ENCODE results near the gene OR1K1. TPM values are rescaled to one million over a fixed set of nuclear protein-coding genes. Genes with fewer than 3 reads are reported as not detected.

OR1K1 gene
- total and polyA plus RNA-seq, 9 of the 15 experiments (the other 6 are each of a cell fraction or from before 2014, with no cell fraction given) = not detected

DNA sequence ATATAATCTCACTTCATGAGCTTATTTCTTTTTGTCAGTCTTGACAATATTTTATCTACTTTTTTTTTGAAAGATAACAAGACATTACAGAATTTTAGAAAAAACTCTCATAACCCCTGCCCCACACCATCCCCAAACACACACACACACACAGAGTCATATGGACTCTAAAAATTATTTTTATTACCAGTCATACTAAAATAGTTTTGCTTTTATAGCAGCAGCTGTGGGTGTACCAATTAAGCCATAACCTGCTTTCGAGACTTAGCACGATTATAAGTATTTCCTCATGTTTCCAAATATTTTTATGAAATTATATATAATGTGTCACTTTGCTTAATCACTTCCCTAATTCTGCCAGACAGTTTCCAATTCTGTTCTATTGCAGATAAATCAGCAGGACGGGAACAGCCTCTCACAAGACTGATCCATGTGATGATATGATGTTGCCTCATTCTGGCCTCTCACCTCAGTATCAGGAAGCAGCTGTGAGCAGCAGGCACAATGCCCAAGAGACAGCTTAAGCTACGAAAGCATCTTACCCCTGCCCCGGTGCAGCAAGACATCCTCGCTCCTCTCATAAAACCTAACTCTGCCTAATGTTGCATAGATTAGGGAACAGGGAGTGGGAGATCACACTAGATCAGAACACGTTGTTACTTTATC lies 21.5 kb downstream of the OR1K1 start (continued):
- TF ChIP-seq, protein P1, sequence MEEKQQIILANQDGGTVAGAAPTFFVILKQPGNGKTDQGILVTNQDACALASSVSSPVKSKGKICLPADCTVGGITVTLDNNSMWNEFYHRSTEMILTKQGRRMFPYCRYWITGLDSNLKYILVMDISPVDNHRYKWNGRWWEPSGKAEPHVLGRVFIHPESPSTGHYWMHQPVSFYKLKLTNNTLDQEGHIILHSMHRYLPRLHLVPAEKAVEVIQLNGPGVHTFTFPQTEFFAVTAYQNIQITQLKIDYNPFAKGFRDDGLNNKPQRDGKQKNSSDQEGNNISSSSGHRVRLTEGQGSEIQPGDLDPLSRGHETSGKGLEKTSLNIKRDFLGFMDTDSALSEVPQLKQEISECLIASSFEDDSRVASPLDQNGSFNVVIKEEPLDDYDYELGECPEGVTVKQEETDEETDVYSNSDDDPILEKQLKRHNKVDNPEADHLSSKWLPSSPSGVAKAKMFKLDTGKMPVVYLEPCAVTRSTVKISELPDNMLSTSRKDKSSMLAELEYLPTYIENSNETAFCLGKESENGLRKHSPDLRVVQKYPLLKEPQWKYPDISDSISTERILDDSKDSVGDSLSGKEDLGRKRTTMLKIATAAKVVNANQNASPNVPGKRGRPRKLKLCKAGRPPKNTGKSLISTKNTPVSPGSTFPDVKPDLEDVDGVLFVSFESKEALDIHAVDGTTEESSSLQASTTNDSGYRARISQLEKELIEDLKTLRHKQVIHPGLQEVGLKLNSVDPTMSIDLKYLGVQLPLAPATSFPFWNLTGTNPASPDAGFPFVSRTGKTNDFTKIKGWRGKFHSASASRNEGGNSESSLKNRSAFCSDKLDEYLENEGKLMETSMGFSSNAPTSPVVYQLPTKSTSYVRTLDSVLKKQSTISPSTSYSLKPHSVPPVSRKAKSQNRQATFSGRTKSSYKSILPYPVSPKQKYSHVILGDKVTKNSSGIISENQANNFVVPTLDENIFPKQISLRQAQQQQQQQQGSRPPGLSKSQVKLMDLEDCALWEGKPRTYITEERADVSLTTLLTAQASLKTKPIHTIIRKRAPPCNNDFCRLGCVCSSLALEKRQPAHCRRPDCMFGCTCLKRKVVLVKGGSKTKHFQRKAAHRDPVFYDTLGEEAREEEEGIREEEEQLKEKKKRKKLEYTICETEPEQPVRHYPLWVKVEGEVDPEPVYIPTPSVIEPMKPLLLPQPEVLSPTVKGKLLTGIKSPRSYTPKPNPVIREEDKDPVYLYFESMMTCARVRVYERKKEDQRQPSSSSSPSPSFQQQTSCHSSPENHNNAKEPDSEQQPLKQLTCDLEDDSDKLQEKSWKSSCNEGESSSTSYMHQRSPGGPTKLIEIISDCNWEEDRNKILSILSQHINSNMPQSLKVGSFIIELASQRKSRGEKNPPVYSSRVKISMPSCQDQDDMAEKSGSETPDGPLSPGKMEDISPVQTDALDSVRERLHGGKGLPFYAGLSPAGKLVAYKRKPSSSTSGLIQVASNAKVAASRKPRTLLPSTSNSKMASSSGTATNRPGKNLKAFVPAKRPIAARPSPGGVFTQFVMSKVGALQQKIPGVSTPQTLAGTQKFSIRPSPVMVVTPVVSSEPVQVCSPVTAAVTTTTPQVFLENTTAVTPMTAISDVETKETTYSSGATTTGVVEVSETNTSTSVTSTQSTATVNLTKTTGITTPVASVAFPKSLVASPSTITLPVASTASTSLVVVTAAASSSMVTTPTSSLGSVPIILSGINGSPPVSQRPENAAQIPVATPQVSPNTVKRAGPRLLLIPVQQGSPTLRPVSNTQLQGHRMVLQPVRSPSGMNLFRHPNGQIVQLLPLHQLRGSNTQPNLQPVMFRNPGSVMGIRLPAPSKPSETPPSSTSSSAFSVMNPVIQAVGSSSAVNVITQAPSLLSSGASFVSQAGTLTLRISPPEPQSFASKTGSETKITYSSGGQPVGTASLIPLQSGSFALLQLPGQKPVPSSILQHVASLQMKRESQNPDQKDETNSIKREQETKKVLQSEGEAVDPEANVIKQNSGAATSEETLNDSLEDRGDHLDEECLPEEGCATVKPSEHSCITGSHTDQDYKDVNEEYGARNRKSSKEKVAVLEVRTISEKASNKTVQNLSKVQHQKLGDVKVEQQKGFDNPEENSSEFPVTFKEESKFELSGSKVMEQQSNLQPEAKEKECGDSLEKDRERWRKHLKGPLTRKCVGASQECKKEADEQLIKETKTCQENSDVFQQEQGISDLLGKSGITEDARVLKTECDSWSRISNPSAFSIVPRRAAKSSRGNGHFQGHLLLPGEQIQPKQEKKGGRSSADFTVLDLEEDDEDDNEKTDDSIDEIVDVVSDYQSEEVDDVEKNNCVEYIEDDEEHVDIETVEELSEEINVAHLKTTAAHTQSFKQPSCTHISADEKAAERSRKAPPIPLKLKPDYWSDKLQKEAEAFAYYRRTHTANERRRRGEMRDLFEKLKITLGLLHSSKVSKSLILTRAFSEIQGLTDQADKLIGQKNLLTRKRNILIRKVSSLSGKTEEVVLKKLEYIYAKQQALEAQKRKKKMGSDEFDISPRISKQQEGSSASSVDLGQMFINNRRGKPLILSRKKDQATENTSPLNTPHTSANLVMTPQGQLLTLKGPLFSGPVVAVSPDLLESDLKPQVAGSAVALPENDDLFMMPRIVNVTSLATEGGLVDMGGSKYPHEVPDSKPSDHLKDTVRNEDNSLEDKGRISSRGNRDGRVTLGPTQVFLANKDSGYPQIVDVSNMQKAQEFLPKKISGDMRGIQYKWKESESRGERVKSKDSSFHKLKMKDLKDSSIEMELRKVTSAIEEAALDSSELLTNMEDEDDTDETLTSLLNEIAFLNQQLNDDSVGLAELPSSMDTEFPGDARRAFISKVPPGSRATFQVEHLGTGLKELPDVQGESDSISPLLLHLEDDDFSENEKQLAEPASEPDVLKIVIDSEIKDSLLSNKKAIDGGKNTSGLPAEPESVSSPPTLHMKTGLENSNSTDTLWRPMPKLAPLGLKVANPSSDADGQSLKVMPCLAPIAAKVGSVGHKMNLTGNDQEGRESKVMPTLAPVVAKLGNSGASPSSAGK (IDR thresholded peaks at IDR 0.05) = peak; percentile 43; the same call in 1 of the 2 replicates
- TF ChIP-seq ZNF76 (CRISPR knock-in tag; IDR thresholded peaks at IDR 0.05; ENCODE audit: borderline replicate concordance) (no peak), CBFA2T2 (conservative IDR thresholded peaks at IDR 0.05) (peak; percentile 63), THRAP3 (IDR thresholded peaks at IDR 0.05; ENCODE audit: borderline replicate concordance) (no peak)
- TF ChIP-seq, protein P2, sequence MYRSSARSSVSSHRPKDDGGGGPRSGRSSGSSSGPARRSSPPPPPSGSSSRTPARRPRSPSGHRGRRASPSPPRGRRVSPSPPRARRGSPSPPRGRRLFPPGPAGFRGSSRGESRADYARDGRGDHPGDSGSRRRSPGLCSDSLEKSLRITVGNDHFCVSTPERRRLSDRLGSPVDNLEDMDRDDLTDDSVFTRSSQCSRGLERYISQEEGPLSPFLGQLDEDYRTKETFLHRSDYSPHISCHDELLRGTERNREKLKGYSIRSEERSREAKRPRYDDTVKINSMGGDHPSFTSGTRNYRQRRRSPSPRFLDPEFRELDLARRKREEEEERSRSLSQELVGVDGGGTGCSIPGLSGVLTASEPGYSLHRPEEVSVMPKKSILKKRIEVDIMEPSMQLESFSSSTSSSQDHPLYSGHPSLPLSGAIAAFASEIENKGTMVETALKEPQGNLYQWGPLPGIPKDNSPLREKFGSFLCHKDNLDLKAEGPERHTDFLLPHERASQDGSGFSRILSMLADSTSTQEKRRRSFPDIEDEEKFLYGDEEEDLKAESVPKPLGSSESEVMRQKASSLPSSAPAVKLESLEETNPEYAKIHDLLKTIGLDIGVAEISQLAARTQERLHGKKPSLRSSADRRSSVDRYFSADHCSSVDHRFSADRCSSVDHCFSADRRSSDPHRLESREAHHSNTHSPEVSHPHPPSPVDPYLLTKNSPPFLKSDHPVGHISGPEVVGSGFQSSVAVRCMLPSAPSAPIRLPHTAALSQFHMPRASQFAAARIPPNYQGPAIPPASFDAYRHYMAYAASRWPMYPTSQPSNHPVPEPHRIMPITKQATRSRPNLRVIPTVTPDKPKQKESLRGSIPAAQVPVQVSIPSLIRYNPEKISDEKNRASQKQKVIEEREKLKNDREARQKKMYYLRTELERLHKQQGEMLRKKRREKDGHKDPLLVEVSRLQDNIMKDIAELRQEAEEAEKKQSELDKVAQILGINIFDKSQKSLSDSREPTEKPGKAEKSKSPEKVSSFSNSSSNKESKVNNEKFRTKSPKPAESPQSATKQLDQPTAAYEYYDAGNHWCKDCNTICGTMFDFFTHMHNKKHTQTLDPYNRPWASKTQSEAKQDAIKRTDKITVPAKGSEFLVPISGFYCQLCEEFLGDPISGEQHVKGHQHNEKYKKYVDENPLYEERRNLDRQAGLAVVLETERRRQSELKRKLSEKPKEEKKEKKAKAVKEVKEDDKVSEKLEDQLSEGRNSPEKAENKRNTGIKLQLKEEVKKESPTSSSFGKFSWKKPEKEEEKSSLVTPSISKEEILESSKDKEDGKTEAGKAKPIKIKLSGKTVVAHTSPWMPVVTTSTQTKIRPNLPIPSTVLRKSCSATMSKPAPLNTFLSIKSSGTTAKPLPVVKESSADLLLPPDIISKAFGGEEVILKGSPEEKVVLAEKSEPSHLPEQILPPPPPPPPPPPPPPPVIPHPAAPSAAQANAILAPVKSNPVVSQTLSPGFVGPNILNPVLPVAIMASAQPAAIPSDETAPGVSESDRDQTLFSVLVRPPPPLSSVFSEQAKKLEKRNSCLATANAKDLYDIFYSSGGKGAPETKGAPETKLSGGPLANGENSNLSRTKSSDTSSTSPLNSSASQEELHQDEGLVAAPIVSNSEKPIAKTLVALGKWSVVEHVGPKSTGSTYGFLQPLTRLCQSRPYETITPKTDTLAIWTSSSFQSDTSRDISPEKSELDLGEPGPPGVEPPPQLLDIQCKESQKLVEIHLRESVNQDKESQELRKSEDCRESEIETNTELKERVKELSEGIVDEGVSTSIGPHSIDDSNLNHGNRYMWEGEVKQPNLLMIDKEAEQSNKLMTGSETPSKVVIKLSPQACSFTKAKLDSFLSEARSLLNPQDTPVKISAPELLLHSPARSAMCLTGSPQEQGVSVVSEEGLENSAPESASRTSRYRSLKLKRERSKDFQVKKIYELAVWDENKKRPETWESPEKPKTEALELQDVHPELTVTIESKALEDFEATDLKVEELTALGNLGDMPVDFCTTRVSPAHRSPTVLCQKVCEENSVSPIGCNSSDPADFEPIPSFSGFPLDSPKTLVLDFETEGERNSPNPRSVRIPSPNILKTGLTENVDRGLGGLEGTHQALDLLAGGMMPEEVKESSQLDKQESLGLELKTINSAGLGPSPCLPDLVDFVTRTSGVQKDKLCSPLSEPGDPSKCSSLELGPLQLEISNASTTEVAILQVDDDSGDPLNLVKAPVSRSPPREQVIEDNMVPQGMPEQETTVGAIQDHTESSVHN (IDR thresholded peaks at IDR 0.05; ENCODE audit: borderline replicate concordance in 1 of 2, low read depth in 1 of 2) = peak in 1 of 2 experiments; percentile 92; a peak in 2 of 4 replicates
